ENCODE data around the gene GSC. TPM values are rescaled to one million over a fixed set of nuclear protein-coding genes. Genes with fewer than 3 reads are reported as not detected.

Gene GSC
- total RNA-seq, 2 donors from 2014 or later = 0.52 TPM; not detected in 1

DNA sequence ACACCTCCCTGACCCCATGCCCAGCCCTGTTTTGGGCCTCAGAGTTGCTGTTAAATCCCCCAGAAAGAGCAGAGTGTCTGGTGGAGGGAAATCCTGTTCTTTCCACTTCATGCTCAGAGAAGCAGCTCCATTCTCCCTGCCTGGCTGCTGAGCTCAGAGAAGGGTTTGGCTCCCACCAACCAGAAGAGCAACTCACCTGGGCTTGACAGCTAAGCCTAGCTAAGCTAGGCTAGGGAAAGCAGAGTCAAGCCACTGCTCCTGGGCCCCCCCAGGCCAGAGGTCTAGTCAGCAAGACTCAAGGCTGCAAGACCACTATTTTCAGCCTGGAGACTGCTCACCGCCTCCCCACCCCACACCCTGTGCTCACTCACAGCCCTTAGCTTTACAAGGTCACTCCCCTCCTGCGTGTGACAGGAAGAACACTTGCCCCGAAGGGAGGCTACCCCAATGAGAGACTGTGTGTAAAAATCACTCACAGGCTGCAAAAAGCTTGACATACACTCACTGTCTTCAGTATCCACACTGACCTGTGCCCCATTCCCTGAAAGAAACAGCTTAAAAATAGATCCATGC, 13.5 kb downstream of the GSC start:
- TF ChIP-seq, protein P1, sequence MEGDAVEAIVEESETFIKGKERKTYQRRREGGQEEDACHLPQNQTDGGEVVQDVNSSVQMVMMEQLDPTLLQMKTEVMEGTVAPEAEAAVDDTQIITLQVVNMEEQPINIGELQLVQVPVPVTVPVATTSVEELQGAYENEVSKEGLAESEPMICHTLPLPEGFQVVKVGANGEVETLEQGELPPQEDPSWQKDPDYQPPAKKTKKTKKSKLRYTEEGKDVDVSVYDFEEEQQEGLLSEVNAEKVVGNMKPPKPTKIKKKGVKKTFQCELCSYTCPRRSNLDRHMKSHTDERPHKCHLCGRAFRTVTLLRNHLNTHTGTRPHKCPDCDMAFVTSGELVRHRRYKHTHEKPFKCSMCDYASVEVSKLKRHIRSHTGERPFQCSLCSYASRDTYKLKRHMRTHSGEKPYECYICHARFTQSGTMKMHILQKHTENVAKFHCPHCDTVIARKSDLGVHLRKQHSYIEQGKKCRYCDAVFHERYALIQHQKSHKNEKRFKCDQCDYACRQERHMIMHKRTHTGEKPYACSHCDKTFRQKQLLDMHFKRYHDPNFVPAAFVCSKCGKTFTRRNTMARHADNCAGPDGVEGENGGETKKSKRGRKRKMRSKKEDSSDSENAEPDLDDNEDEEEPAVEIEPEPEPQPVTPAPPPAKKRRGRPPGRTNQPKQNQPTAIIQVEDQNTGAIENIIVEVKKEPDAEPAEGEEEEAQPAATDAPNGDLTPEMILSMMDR (IDR thresholded peaks at IDR 0.05) = no peak
- Histone ChIP-seq H3K27me3 (no peaks in the 10 kb centered on the region), H3K36me3 (no peaks in the 10 kb centered on the region), H3K27ac (no peak overlapping the region), H3K9me3 (no peaks in the 10 kb centered on the region), H3K4me1 (no peaks in the 10 kb centered on the region), H3K4me3 (no peak overlapping the region)
- DNase-seq (ENCODE audit: low spot score) = no peak

DNA sequence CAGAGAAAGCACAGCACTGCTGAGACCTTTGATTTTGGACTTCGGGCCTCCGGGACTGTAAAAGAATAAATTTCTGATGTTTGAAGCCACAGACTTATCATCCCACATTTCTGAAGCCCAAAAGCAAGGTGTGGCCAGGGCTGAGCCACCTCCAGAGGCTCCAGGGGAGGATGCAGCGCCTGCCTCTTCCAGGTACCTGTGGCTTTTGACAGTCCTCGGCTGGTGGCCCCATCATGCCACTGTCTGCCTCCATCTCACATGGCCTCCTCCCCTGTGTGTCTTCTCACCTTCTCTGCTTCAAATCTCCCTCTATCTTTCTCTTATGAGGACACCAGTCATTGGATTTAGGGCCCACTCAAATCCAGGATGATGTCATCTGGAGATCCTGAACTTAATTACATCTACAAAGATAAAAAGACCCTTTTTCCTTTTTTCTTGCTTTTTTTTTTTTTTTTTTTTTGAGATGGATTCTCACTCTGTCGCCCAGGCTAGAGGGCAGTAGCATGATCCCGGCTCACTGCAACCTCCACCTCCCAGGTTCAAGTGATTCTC, 15.4 kb downstream of the GSC start:
- no peak overlapping the region for H3K27ac ChIP-seq
- TF ChIP-seq, protein P1 (IDR thresholded peaks at IDR 0.05) = no peak
- H3K27me3 ChIP-seq = no peaks in the 10 kb centered on the region
- H3K9me3 ChIP-seq = no peaks in the 10 kb centered on the region
- H3K4me1 ChIP-seq = no peaks in the 10 kb centered on the region
- DNase-seq (ENCODE audit: low spot score) = no peak
- H3K4me3 ChIP-seq = no peak overlapping the region
- no peaks in the 10 kb centered on the region for H3K36me3 ChIP-seq

GRCh38 chr14:94752591-94753436, 17.1 kb downstream of the GSC start:
- no peak overlapping the region for H3K4me3 ChIP-seq
- DNase-seq (ENCODE audit: low spot score) = no peak

DNA sequence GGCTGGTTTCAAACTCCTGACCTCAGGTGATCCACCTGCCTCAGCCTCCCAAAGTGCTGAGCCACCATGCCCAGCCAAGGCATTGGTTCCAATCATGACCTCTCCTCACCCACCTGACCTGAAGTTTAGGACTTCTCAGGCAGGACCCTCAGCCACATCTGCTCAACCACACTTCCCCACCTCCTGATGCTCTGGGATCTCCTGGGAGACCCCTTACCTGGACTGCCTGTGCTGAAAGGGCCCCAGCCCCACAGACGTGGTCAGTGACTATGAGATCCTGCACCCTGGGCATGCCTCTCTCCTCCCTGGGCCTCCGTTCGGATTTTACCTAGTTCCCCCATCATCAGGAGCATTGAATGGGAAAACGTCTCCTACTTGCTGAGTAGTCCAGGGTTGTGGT, 18.0 kb downstream of the GSC start:
- Histone ChIP-seq H3K9me3 (no peaks in the 10 kb centered on the region), H3K27me3 (no peaks in the 10 kb centered on the region), H3K4me3 (no peak overlapping the region), H3K4me1 (no peaks in the 10 kb centered on the region), H3K36me3 (no peaks in the 10 kb centered on the region), H3K27ac (no peak overlapping the region)
- DNase-seq (ENCODE audit: low spot score) = no peak
- TF ChIP-seq, protein P1 (IDR thresholded peaks at IDR 0.05) = no peak

More at GRCh38 chr14:94752591-94753436, 17.1 kb downstream of the GSC start:
- Histone ChIP-seq H3K36me3 (no peaks in the 10 kb centered on the region), H3K27ac (no peak overlapping the region), H3K9me3 (no peaks in the 10 kb centered on the region), H3K4me1 (no peaks in the 10 kb centered on the region), H3K27me3 (no peaks in the 10 kb centered on the region)
- TF ChIP-seq, protein P1 (IDR thresholded peaks at IDR 0.05) = no peak

DNA sequence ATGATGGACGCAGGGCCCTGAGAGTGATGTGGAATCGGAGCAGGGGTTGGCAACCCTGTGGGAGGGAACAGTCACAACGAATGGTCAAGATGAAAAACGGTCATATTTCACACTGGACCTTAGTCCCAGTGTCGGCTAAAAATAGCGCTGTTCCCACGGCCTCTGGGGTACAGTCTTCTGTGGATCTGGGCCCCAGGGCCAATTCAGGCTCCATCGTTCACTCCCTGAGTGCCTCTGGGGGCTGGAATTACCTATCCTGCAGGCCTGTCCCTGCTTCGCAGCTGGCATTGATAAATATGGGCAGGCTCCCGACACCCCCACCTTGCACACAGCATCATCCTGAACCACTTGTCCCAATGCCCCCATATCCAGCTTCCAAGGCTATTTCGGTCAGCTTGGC, 18.6 kb downstream of the GSC start:
- H3K27ac ChIP-seq = no peak overlapping the region
- no peak overlapping the region for H3K4me3 ChIP-seq
- TF ChIP-seq, protein P1 (IDR thresholded peaks at IDR 0.05) = no peak
- no peaks in the 10 kb centered on the region for H3K9me3 ChIP-seq
- no peaks in the 10 kb centered on the region for H3K36me3 ChIP-seq
- H3K4me1 ChIP-seq = no peaks in the 10 kb centered on the region
- no peak for DNase-seq (ENCODE audit: low spot score)
- H3K27me3 ChIP-seq = no peaks in the 10 kb centered on the region
